PC-9 (cell line): Measurements from ENCODE around the gene NINL.

Experiments
- CTCF ChIP-seq: fragments of 200-600 bp; sonication (generic); conservative IDR thresholded peaks from 2 replicates; pipeline ENCODE4 v1.6.1; 2017; ENCODE audit warnings: mixed run types, antibody characterized with exemption, mild to moderate bottlenecking, moderate library complexity
- EZH2 ChIP-seq: fragments of 200-600 bp; sonication (generic); IDR thresholded peaks from 2 replicates; pipeline ENCODE4 v1.8.0; 2017; ENCODE audit warnings: antibody characterized with exemption, low read depth

DNA sequence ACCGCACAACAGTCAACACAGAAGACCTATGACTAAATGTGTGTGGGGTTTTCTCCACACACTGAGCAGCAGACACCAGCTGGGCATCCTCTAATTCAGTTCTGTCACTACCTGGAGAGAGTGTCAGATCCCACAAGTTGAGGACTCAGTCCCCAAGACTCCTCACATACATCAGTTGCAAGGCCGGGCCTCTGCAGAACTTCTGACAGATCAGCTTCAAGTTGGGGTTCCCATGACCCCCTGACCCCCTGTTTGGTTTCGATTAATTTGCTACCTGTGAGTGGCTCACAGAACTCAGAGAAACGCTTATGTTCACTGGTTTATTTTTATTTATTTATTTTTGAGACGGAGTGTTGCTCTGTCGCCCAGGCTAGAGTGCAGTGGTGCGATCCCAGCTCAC is 3.2 kb upstream of the NINL start:
- TF ChIP-seq CTCF = no peak
- TF ChIP-seq EZH2 = no peak
